NCI-H345 treated with DMSO at 0.1 percent for 48 hours (cell line): ENCODE data around the gene NDUFS6.
"Not testable (repeated sequence)": the region's sequence is repeated elsewhere in the genome, so short reads cannot be mapped to it uniquely, and the experiment has no call there.

Source experiments
- DNase-seq: peaks from one replicate; lab custom pipeline; 2025; ENCODE audit not compliant: unreplicated experiment; lab: John Stamatoyannopoulos, UW

Gene NDUFS6

DNA sequence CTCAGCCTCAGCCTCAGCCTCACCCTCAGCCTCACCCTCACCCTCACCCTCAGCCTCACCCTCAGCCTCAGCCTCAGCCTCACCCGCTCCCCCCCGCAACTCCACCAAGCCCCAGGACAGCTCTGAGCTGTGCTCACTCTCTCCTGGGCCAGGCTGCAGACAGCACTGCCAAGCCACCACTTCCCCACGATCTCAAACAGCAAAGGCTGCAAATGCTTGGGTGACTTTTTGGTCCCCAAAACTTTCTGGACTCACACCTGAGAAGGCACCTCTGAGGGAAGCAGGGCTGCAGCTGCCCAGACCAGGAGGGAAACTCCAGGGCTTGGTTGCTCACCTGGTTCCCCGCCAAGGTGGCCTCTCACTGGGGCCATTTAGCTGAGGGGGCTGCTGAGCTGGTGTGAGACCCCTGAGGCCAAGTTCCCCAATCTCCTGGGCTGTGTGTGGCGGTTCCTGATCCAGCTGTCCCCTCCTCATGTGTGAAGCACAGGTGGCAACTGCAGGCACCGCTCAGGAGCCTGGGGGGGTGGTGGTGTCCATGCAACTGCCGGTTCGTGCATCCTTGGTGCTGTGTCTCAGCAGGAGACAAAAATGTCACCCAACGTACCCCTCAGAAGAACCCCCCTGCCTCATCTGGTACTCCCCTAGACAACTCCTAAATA lies 19.4 kb upstream of the NDUFS6 start:
- DNase-seq, result no peak

DNA sequence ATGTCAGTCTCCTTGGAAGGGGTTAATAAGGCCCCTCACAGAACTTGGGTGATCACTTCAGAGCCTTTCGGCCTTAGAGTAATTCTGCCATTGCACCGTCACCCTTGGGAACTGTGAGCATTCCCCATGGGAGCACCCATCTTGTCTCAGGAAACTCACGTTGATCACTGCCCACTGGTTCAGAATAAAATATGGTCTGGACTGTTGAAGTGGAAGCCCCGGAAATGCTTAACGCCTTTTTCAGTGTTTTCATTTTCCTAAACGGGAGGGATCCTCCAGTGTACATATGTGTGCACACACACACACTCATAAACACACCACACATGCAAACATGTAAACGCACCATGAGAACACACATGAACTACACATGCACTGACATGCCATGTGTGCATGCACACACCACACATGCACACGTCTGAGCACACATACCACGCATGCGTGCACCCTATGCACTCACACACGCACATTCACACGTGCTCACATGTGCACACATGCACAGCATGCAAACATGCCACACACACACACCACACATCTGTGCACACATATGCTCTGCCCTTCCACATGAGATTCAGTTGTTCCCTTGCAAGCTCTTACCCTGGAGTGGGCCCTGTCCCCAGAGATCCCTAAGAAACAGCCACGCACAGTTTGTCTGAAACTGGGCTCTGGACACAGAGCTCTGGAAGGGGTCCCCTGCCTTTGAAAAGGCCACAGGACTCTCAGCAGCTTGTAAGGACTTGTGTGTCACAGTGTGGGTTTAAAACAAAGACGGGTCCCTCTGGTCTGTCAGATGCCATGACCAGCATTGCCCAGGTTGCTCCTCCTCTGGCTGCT lies 18.6 kb upstream of the NDUFS6 start:
- no peak for DNase-seq

DNA sequence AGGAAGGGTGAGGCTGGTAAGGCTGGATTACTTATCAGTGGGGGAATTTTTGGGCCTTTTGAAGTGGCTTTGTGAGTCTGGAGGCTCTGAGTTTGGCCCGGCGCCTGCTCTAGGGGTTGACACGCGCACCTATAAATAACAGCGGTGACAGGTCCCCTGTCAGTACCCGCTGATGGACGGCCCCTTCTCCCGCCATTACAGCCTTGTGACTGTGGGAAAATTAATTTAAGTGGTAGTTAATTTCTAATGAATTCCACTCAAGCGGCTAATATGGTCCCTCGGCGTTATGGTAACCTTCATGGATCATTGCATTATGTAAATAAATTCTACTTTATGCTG lies 18.0 kb upstream of the NDUFS6 start:
- DNase-seq, result no peak

DNA sequence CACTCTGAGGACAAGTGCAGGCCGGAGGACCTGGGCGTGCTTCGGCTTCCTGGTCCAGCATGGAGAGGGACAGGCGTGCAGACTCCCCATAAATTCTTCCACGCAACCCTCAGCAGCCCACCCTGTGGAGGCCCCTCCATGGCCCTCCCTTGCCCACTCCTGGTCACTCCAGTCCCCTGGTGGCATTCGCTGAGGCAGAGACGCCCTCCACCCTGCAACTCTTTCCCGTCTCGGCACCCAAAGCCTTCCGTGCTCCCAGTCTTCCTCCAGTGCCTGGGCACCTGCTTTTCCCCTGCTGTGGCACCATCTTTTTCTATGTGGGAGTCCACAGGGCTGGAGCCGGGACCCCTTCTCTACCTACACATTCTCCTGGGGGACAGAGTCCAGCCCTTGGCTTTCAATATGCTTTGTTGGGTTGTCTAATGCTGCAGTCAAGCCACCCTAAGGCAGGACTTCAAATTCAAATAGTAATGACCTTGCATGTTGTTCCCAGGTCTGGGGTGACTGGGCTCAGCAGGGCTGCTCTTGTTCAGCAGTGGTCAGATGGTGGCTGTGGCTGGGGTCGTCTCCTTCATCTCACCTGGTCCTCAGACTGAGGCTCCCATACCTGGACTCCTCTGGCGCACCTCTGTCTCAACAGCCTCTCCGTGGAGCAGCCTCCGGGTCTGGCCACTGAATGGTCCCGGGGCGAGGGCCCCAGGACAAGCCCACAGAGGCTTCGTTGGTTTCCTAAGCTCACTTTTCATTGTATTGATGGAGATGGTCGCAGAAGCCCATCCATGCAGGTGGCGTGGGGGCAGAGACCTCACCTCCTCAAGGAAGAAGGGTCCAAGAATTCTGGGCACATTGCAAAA lies 16.8 kb upstream of the NDUFS6 start:
- no peak for DNase-seq

DNA sequence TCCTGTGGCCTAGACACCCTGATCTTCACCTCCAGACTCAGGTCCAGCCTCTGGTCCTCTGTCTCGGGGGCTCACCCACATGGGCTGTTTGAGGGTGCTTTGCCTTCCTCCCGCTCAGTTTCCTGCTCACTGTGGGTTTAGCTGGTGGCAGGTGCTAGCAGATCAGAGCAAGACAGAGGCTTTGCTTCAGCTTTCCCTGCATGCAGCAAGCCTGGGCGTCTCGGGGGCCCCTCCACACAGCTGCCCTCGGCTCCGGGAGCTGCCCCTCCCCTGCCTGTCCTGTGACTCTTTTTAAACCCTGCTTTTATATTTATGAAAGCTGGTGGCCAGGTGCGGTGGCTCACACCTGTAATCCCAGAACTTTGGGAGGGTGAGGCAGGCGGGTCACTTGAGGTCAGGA lies 16.1 kb upstream of the NDUFS6 start:
- DNase-seq, result no peak

DNA sequence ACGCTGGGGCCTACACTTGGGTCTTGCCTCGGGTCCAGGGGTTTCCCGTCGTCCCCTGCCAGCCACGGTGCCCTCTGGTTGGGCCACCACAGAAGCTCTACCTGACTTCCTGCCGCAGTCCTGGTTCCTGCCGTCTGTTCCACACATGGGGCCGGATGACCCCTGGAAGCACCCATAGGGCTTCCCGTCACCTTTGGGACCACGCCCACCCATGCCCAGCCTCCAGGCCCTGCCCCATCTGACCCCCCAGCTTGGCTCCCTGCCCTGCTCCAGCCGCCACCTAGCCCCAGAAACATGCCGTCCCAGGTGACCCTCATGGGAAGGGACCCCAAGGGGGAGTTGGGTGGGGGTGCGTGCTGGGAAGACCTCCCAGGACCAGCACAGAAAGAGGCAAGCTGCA lies 15.2 kb upstream of the NDUFS6 start:
- no peak for DNase-seq

DNA sequence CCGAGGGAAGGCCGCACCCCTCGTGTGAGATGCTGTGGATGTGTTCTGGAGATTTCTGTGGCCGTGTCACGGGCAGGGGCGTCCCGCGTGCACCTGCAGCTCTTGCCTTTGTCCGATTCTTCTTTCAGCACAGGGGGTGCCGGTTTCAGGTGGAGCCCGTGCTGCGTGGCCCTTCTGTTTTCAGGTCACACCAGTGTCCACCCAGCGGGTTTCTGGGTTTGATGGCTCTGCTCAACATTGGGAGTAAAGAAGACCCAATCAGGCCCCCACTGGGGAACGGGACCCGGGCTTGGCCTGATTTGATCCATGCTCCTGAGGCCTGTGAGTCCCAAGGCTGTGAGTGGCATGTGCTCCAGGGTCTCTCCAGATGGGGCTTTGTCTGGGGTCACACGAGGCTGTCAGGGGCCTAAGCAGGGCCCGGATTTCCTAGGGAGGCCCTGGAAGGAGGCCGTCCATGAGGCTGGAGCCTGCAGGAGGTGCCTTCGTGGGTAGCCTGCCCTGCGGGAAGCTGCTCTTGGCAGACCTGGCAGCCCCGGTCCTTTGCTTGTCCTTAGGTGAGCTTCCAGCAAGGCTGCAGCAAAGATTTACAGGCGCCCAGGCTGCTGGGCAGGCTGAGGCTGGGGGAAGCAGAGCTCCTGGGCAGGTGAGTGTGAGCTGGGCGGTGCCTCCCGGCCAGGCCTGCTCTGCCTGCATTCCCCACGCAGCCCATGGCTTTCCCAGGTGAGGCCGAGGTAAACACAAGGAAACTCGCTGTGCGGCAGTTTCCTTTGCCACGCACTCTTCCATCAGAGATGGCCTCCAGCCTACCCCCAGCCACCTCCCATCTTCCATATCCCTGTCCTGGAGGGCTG lies 14.4 kb upstream of the NDUFS6 start:
- no peak for DNase-seq

DNA sequence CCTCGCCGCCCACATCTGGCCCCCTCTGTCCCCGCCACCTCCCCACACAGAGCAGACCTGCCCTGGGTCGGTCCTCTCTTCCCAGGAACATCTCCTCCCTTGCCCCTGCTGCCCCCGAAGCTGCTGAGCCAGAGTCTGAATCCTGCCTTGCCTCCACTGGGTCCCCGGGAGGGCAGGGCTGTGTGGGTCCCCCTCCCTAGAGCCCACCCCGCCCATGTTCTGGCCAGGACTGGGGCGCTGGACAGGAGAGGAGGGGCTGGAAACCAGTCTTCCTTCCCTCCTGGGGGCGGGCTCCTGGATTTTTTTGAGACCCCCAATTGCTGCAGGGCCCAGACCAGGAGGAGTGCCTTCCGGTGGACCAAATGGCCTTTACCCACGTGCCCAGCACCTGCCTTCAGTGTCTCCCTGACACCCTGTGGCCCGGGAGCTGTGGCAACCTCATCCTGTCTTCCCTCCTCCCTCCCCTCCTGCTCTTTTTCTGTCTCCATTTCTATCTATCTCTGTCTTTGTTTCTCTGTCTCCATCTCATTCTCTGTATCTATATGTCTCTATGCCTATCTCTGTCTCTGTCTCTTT lies 13.6 kb upstream of the NDUFS6 start:
- no peak for DNase-seq

DNA sequence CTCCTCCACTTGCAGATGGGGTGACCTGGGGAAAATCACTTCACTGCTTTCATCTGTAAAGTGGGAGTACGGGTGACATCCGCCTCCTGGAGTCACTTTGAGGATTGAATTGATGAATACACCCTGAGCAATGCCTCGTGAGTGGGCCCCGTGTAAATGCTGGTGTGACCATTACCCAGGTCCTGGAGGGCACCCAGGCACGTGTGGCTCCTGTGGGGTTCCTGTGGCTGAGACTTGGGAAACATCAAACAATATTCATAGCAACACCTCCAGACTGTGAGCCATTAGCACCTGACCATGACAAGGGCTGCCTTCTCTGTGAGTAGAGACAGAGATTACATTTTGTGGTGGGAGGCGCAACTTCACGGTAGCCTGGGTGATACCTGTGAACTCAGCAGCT lies 13.0 kb upstream of the NDUFS6 start:
- DNase-seq, result no peak

DNA sequence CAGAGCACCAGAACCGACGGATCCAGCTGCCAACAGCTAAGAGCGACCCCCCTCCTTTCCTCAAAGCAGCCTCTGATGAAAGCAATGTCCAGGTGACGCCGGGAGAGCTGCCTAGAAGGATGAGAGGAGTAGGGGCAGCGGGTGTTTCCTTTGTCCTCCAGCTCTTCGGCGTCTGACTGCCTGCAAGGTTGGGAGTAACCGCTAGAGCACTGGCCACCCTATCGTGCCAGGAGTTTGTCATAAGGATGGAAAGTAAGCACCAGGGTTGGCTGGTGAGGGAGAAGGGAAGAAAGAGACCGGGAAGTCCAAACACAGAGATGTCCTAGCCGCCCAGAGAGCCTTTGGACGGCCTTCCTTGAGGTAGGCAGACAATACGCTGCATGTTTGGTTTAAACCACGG lies 12.4 kb upstream of the NDUFS6 start:
- no peak for DNase-seq

DNA sequence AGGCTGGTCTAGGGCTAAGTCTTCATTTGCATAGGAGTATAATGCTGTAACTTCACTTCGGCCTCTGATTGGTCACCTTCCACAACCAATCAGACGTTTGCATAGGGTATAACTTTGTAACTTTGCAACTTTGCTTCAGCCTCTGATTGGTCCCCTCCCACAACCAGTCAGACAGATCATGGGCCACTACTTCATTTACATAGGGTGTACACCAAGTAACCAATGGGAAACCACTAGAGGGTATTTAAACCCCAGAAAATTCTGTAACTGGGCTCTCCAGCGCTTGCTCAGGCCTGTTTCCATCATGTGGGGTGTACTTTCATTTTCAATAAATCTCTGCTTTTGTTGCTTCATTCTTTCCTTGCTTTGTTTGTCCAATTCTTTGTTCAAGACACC lies 11.8 kb upstream of the NDUFS6 start:
- DNase-seq, result not testable (repeated sequence)

DNA sequence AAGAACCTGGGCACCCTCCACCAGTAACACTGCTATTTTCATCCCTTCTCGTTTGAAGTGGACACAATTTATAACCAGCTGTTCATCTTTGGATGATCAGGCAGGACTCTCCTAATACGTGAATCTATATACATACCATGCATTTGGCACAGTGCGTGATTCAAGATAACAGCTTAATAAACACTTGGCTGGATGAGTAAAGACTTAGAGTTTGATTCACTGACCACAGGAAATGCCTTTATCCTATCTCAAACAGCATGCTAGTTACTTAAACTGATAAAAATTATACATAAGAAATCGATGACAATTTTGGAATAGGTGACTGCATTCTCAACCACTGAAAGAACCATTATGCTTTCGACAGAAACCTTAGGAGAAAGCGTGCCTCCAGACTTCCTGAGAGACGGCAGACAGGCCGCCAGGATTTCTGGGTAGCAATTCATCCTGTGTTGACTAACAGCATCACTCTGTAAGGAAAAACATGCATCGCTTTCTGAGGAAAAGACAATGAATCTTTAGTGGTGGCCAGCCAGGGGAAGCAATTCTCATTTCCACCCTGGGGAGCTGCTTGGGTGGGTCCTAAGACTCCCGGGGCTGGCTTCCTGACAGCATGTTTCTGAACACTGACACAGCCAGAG lies 11.3 kb upstream of the NDUFS6 start:
- DNase-seq, result no peak

DNA sequence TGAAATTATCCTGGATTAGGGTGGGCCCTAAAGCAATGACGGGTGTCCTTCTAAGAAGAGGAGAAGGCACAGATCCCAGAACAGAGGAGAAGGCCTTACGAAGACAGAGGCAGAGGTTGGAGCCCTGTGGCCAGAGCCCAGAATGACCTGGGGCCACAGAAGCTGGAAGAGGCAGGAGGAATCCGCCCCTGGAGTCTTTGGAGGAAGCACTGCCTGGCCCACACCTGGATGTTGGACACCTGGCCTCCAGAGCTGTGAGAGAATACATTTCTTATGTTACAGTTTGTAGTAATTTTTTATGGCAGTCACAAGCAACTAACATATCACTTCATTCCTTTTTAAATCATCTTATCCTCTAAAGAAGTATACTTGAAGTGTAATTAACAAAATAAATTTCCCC lies 10.0 kb upstream of the NDUFS6 start:
- DNase-seq, result no peak

DNA sequence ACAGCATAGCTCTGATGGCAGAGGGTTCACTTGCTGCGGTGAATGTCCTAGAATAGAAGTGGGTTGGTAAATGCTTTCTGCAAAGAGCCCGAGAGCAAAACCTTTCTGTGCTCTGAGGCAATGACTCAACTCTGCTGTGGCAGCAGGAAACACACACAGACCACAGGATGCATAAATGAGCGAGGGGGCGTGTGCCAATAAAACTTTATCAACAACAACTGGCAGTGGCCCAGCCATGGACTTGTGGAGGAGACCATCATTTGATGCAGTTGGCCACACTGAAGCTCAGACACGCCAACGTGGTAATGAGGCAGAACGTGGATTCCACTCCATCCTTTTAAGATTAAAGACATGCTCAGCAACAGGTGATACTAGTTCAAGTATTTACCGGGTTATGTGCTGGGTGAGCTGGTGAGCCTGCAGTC lies 8.4 kb upstream of the NDUFS6 start:
- DNase-seq, result no peak

DNA sequence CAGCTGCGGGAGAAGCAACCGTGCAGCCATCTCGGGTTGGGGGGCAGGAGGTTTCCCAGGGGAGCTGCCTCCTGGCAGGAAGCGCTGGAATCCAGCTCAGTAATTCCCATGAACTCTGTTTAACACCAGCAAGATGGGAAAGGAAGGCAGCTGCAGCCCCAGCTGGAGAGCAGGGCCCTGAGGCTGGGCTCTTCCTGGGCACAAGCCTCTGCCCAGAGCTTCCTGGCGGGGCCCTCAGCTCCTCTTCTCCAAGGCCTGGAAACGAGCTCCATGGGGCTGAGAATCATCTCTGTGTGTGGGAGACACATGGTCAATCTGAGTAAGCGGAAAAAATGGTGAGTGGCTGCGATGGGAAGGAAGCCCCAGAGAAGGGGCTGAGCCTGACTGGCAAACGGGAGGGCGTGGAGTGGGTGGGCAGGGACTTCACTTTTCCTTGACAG lies 7.9 kb upstream of the NDUFS6 start:
- DNase-seq, result no peak

DNA sequence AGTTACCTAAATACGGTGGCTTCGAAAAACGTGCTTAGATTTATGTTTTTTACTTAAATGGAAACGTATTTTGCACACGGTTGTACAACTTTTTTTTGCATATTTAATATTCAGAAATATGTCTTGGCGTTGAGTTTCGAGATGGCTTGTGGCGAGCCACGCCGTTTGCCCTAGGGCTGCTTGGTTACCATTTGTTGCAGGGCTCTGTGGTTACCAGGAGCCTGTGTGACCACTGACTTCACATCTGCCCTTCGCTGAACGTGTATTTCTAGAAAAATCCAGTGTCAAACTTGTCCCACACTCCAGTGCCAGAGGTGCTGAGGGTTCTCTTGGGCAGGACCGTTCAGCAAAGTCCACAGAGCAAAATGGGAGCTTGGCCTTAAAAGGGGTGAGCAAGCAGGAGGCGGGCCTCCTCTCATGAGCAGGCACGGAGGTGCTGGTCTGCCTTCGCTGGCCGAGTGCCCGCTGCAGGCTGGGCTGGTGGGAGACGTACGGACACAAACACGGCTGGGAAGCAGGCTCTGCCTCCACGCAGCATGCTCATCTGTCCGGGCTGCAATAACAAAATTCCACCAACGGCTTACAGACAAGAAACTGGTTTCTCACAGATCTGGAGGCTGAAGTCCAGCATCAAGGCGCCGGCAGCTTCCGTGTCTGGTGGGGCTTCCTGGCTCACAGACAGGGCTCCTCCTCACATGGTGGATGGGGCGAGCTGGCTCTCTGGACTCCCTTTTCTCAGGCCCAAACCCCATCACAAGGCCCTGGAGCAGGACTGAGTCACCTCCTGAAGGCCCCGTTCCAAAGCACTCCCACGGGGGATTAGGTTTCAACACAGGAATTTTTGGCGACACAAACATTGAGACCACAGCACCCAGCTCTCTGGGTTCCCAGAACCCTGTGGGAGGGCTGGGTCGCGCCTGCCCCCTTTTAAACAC lies 7.0 kb upstream of the NDUFS6 start:
- no peak for DNase-seq

DNA sequence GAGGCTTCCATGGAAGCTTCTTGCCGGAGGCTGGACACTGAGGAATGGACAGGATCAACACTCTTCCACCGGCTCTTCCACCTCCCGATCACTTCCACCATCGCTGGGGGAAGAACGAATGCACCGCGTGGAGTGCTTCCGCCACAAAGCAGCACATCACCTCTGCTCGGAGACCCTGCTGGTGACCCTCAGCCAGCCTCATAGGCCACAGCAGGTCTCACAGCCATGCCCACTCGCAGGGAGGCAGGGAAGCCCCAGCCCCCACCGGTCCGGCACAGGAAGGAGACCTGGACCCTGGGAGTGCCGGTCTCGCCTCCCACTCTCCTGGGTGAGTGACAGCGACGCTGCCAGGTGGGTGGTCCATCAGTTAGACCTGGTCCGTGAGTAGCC lies 6.3 kb upstream of the NDUFS6 start:
- DNase-seq, result no peak

DNA sequence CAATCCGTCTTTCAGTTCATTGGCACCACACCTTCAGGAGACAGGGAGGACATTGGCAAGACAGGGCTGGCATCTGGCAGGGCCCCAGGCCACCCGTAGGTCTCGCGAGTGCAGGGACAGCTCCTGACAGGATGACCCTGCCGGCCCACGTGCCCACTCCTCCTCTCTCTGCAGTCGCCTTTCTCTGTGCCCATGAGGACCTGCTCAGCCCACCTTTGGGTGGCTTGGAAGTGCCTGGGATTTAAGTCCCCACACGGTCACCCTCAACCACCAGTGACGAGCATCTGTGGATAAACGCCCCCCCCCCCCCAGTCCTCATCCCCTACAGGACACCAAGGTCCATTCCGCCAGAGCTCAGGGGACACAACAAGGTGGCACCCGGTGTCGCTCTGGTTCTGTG lies 5.7 kb upstream of the NDUFS6 start:
- no peak for DNase-seq

DNA sequence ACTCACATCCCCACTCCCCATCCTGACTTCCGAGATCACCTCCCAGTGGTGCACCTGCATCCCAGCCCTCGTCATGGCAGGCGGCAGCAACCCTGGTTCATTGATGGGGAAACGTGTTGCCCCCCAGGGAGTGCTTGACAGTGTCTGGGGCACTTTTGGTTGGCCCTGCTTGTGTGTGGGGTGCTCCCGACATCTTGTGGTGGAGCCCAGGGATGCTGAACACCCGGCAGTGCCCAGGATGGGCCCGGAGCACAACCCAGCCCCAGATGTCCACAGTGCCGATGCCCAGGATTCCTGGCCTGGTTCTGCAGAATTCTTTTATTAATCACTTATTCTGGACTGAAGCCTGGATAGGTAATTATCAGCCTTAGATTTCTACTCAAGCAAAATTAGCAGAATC lies 5.3 kb upstream of the NDUFS6 start:
- DNase-seq, result no peak
